NCI-H1092 (cell line): Measurements from ENCODE around the gene HRC.
"Not testable (repeated sequence)": the region's sequence is repeated elsewhere in the genome, so short reads cannot be mapped to it uniquely, and the experiment has no call there.

Experiments
- DNase-seq: peaks from one replicate; lab custom pipeline; 2025; lab: John Stamatoyannopoulos, UW

Gene HRC

GRCh38 chr19:49160450-49161189 lies 5.4 kb upstream of the HRC start:
- DNase-seq, result no peak

GRCh38 chr19:49157445-49158224 lies 2.4 kb upstream of the HRC start, which contains the start of gene TRPM4:
Gene TRPM4 (plus strand): TSS chr19:49157792. CDS start chr19:49157867, 75 bp downstream.
- peak; percentile 30 for DNase-seq

GRCh38 chr19:49155820-49156346 lies 687 bp upstream of the HRC start:
- DNase-seq, result no peak

GRCh38 chr19:49154279-49154678 lies 917 bp downstream of the HRC start:
- no peak for DNase-seq

GRCh38 chr19:49153167-49153809 lies 1.9 kb downstream of the HRC start:
- no peak for DNase-seq

GRCh38 chr19:49152119-49152550 lies 3.1 kb downstream of the HRC start:
- DNase-seq, result no peak

GRCh38 chr19:49151267-49152118 lies 3.7 kb downstream of the HRC start:
- DNase-seq, result peak; percentile 10

- DNase-seq, result no peak
Measured at GRCh38 chr19:49150944-49151243, 4.3 kb downstream of the HRC start.

GRCh38 chr19:49150106-49150943 lies 4.9 kb downstream of the HRC start:
- DNase-seq, result peak; percentile 68

- DNase-seq, result peak; percentile 61
Measured at GRCh38 chr19:49149652-49150105, 5.5 kb downstream of the HRC start.

GRCh38 chr19:49148784-49149651 lies 6.2 kb downstream of the HRC start:
- DNase-seq, result peak; percentile 78

- no peak for DNase-seq
Measured at GRCh38 chr19:49148044-49148682, 7.0 kb downstream of the HRC start.

GRCh38 chr19:49146408-49146770 lies 8.8 kb downstream of the HRC start:
- DNase-seq, result not testable (repeated sequence)

GRCh38 chr19:49145573-49146407 lies 9.4 kb downstream of the HRC start:
- DNase-seq, result no peak

GRCh38 chr19:49142866-49143335 lies 12.3 kb downstream of the HRC start:
- peak; percentile 80 for DNase-seq

GRCh38 chr19:49141352-49141751 lies 13.8 kb downstream of the HRC start:
- DNase-seq, result no peak

- no peak for DNase-seq
Measured at GRCh38 chr19:49140951-49141350, 14.2 kb downstream of the HRC start.

- no peak for DNase-seq
Measured at GRCh38 chr19:49136771-49137171, 18.4 kb downstream of the HRC start.
